ENCODE results near the gene RARRES2.

Gene RARRES2

DNA sequence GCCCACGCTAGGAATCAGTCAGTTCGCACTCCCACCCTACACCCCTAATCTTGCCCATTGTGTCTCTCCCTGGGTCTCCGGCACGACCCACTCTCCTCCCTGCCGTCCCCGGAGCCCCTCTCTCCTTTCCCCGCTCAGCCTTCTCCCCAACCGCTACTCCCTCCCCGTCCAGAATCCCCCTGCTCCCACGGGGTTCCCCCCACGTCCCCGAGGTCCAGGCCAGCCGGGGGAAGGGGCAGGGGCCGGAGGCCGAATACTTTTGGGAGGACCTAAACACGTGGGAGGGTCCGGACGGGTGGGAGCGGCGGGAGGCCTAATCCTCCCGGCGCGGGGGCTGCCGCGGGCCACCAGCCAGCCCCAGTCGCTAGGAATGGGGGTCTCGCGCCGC lies 560 bp downstream of the RARRES2 start:
- no peaks in the 10 kb centered on the region for H3K4me1 Mint-ChIP-seq (ENCODE audit: low read depth)
- peaks cover 11% of the 10 kb centered on the region for H3K36me3 Mint-ChIP-seq (ENCODE audit: low read depth)
- no peak overlapping the region for H3K27ac Mint-ChIP-seq
- peaks cover 7% of the 10 kb centered on the region for H3K9me3 Mint-ChIP-seq
- peaks cover 52% of the 10 kb centered on the region for H3K27me3 Mint-ChIP-seq (ENCODE audit: low read depth)
- no peak overlapping the region for H3K4me3 Mint-ChIP-seq

GRCh38 chr7:150340024-150340749 lies 1.2 kb downstream of the RARRES2 start:
- Mint-ChIP-seq H3K36me3 (ENCODE audit: low read depth) (peaks cover 11% of the 10 kb centered on the region), H3K27ac (no peak overlapping the region), H3K4me1 (ENCODE audit: low read depth) (no peaks in the 10 kb centered on the region), H3K9me3 (peaks cover 7% of the 10 kb centered on the region), H3K27me3 (ENCODE audit: low read depth) (peaks cover 48% of the 10 kb centered on the region), H3K4me3 (no peak overlapping the region)

- Mint-ChIP-seq H3K36me3 (ENCODE audit: low read depth) (peaks cover 11% of the 10 kb centered on the region), H3K27me3 (ENCODE audit: low read depth) (peaks cover 44% of the 10 kb centered on the region), H3K4me3 (no peak overlapping the region), H3K4me1 (ENCODE audit: low read depth) (no peaks in the 10 kb centered on the region), H3K27ac (no peak overlapping the region), H3K9me3 (peaks cover 7% of the 10 kb centered on the region)
These were observed 2.0 kb downstream of the RARRES2 start for GRCh38 chr7:150339409-150339809.

DNA sequence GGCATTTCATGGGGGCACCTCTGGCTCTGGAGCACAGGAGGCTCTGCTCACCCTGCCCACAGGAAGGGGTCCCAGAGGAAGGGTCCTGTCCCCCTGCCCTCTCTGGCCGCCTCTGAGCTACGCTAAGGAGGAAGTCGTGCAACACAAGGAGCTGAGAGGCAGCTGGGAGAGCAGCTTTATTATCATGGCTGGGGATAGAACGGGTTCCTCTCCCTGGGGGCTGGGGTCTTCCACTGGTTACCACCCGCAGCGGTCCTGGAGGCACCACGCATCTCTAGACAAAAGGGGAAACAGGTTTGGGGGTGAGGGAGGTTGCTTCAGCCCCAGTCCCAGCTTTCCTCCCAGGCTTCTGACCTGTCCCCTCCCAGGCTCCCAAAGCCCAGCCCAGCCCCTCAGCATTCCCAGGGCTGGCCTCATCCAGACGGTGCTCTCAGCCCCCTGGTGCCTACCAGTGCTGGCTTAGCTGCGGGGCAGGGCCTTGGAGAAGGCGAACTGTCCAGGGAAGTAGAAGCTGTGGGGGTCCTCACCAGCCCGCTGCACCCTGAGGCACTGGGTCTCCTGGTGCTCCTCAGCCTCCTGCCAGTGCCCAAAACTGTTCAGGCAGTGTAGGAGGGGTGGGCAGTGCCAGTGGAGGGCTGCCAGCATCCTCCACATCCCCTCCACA lies 3.1 kb downstream of the RARRES2 start:
- Mint-ChIP-seq H3K4me1 (ENCODE audit: low read depth) (no peaks in the 10 kb centered on the region), H3K36me3 (ENCODE audit: low read depth) (peaks cover 7% of the 10 kb centered on the region), H3K4me3 (no peak overlapping the region), H3K27ac (no peak overlapping the region), H3K9me3 (no peaks in the 10 kb centered on the region), H3K27me3 (ENCODE audit: low read depth) (peaks cover 35% of the 10 kb centered on the region)

DNA sequence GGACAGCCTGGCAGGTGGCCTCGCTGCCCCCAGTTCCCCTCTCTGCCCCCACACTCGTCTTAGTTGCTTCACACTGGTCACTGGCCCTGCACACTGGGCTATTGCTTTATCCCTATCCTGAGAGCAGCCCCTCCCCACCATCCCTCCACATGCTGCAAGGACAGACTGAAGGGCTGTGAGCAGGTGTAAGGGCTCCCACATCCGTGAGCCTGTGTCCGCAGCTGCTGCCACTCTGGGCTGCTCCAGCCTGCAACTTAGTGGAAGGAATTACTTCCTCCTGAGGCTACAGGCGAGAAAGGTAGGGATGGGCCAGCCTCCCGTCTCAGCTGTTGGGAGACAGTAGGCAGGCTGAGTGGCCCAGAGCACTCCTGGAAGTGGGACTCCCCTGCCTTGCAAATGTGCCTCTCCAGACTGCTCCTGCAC lies 3.8 kb downstream of the RARRES2 start:
- peaks cover 7% of the 10 kb centered on the region for H3K36me3 Mint-ChIP-seq (ENCODE audit: low read depth)
- no peaks in the 10 kb centered on the region for H3K4me1 Mint-ChIP-seq (ENCODE audit: low read depth)
- H3K4me3 Mint-ChIP-seq = no peak overlapping the region
- no peaks in the 10 kb centered on the region for H3K9me3 Mint-ChIP-seq
- H3K27me3 Mint-ChIP-seq (ENCODE audit: low read depth) = peaks cover 29% of the 10 kb centered on the region
- no peak overlapping the region for H3K27ac Mint-ChIP-seq

DNA sequence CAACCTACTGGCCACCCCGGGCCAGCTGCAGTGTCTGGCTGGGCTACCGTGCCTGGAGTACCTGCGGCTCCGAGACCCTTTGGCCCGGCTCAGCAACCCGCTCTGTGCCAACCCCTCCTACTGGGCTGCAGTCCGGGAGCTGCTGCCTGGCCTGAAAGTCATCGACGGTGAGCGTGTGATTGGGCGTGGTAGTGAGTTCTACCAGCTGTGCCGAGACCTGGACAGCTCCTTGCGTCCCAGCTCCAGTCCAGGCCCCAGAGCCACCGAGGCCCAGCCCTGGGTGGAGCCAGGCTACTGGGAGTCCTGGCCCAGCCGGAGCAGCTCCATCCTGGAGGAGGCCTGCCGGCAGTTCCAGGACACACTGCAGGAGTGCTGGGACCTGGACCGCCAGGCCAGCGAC lies 4.2 kb downstream of the RARRES2 start:
- Mint-ChIP-seq H3K9me3 (no peaks in the 10 kb centered on the region), H3K36me3 (ENCODE audit: low read depth) (peaks cover 7% of the 10 kb centered on the region), H3K27me3 (ENCODE audit: low read depth) (peaks cover 24% of the 10 kb centered on the region), H3K27ac (no peak overlapping the region), H3K4me3 (no peak overlapping the region), H3K4me1 (ENCODE audit: low read depth) (no peaks in the 10 kb centered on the region)

DNA sequence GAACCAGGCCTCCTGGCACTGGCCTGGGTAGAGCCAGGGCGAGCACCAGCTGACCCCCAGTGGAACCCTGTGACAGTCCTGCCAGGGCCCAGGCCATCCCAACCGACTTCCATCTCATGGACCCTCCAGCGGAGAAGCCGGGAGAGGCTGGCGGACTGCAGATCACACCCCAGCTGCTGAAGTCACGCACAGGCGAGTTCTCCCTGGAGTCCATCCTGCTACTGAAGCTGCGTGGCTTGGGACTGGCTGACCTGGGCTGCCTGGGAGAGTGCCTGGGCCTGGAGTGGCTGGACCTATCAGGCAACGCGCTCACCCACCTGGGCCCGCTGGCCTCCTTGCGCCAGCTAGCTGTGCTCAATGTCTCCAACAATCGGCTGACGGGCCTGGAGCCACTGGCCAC lies 4.7 kb downstream of the RARRES2 start:
- H3K27me3 Mint-ChIP-seq (ENCODE audit: low read depth) = peaks cover 20% of the 10 kb centered on the region
- no peaks in the 10 kb centered on the region for H3K9me3 Mint-ChIP-seq
- no peak overlapping the region for H3K4me3 Mint-ChIP-seq
- peaks cover 1% of the 10 kb centered on the region for H3K4me1 Mint-ChIP-seq (ENCODE audit: low read depth)
- H3K27ac Mint-ChIP-seq = no peak overlapping the region
- peaks cover 7% of the 10 kb centered on the region for H3K36me3 Mint-ChIP-seq (ENCODE audit: low read depth)

DNA sequence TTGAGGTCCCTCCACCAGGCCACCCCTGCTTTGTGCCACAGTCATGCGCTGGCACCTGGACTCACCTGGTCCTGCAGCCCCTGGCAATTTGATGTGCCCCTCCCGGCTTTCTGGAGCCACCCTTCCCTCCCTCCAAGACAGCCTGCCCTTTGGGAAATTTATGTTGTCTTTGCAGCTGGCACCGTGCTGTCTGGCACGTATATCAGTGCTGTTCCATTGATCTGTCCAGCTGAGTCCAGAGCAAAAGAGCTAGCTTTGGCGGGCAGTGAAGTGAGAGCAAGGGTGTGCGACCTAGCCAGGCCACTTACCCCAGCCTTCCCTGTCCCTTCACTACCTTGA lies 5.7 kb downstream of the RARRES2 start:
- Mint-ChIP-seq H3K4me1 (ENCODE audit: low read depth) (peaks cover 1% of the 10 kb centered on the region), H3K36me3 (ENCODE audit: low read depth) (peaks cover 9% of the 10 kb centered on the region), H3K27me3 (ENCODE audit: low read depth) (peaks cover 12% of the 10 kb centered on the region), H3K9me3 (no peaks in the 10 kb centered on the region), H3K4me3 (no peak overlapping the region), H3K27ac (no peak overlapping the region)

DNA sequence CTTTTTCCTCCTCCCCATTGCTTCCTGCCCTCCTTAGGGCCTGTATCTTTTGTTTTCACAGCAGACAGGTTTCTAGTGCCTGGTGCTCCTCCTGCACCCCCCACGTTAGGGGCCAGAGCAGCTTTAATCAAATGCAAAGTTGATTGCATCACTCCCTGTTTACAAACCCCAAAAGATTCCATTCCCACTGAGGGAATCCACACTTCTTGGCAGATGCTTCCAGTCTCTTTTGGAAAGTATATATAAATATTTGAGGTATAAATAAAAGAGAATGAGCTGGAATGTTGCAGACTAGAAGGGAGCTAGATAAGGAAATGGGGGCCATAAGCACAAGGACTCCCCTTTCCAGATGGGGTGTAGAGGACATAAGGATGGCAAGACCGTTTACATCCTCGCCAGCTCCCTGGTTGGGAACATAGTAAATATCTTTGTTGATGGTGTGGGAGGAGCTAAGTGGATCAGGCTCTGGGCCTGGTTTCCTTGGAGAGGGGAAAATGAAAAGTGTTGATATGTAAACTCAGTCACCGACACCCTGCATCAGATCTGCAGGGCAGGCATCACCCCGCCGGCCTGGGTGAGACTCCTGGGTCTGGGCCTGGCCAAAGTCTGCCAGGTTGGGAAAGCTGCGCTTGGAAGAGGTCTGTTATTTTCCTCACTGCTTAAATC lies 6.2 kb downstream of the RARRES2 start:
- H3K4me1 Mint-ChIP-seq (ENCODE audit: low read depth) = peaks cover 1% of the 10 kb centered on the region
- H3K4me3 Mint-ChIP-seq = no peak overlapping the region
- no peaks in the 10 kb centered on the region for H3K9me3 Mint-ChIP-seq
- H3K27me3 Mint-ChIP-seq (ENCODE audit: low read depth) = peaks cover 11% of the 10 kb centered on the region
- H3K27ac Mint-ChIP-seq = no peak overlapping the region
- peaks cover 9% of the 10 kb centered on the region for H3K36me3 Mint-ChIP-seq (ENCODE audit: low read depth)

DNA sequence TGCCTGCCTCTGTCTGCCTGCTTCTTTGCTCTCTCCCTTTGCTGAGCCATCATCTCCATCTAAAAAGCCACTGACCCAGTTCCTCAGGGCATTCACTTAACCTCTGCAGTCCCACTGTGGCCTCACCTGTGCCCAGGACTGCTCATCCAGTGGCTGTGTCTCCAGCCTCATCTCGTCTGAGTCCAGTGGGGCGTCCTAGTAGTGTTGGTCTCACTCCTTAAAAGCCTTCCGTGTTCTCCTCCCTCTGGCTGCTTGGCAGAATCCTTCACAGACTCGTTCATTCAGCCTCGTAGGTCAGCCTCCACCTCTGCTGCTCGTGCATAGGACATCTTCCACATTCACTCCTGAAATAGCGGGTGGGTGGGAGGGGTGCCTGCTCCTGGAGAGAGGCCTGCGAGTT lies 7.3 kb downstream of the RARRES2 start:
- Mint-ChIP-seq H3K27me3 (ENCODE audit: low read depth) (peaks cover under 1% of the 10 kb centered on the region), H3K4me1 (ENCODE audit: low read depth) (peaks cover 1% of the 10 kb centered on the region), H3K4me3 (no peak overlapping the region), H3K27ac (no peak overlapping the region), H3K9me3 (no peaks in the 10 kb centered on the region), H3K36me3 (ENCODE audit: low read depth) (peaks cover 5% of the 10 kb centered on the region)

DNA sequence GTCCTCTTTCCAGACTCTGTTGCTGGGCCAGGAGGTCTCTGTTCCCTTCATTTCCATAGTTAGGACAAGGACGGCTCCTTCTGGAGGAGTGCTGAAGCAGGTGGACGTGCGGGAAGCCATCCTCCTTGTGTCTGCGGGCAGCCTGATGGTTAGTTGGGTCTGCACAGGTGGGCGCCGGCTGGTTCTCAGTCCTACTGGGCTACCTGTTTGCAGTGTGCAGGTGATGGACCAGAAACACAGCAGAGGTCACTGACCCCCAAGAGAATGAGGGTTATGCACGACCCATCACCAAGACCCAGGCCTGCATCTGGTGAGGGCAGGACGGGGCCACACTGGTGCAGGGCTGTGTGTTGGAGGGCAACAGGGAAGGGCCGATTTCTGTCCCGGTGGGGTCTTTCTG lies 7.8 kb downstream of the RARRES2 start:
- H3K36me3 Mint-ChIP-seq (ENCODE audit: low read depth) = peaks cover 7% of the 10 kb centered on the region
- H3K27ac Mint-ChIP-seq = no peak overlapping the region
- H3K4me1 Mint-ChIP-seq (ENCODE audit: low read depth) = peaks cover 1% of the 10 kb centered on the region
- no peaks in the 10 kb centered on the region for H3K27me3 Mint-ChIP-seq (ENCODE audit: low read depth)
- H3K9me3 Mint-ChIP-seq = no peaks in the 10 kb centered on the region
- H3K4me3 Mint-ChIP-seq = no peak overlapping the region

GRCh38 chr7:150332852-150333635 lies 8.4 kb downstream of the RARRES2 start:
- H3K9me3 Mint-ChIP-seq = no peaks in the 10 kb centered on the region
- peaks cover 1% of the 10 kb centered on the region for H3K4me1 Mint-ChIP-seq (ENCODE audit: low read depth)
- no peak overlapping the region for H3K27ac Mint-ChIP-seq
- no peak overlapping the region for H3K4me3 Mint-ChIP-seq
- no peaks in the 10 kb centered on the region for H3K27me3 Mint-ChIP-seq (ENCODE audit: low read depth)
- peaks cover 7% of the 10 kb centered on the region for H3K36me3 Mint-ChIP-seq (ENCODE audit: low read depth)

GRCh38 chr7:150330211-150330885 lies 11.1 kb downstream of the RARRES2 start:
- H3K9me3 Mint-ChIP-seq = no peaks in the 10 kb centered on the region
- peaks cover 16% of the 10 kb centered on the region for H3K36me3 Mint-ChIP-seq (ENCODE audit: low read depth)
- H3K4me1 Mint-ChIP-seq (ENCODE audit: low read depth) = peaks cover 6% of the 10 kb centered on the region
- H3K27ac Mint-ChIP-seq = no peak overlapping the region
- H3K27me3 Mint-ChIP-seq (ENCODE audit: low read depth) = no peaks in the 10 kb centered on the region
- no peak overlapping the region for H3K4me3 Mint-ChIP-seq

Measured in T-helper 1 cell treated with Interleukin-12 subunit alpha and Interleukin-12 subunit beta and Interleukin-4 antibody, amounts not matched to agents 30 μg/mL and 1 μg/mL, for 36 hours (primary cell).